Epithelial cell of proximal tubule (primary cell): ENCODE data around the gene SMAD7. TPM values are rescaled to one million over a fixed set of nuclear protein-coding genes. Genes with fewer than 3 reads are reported as not detected.

Experiments used
- DNase-seq: peaks from one replicate; pipeline ENCODE4 v3.0.0-alpha.2; 2011; ENCODE audit warnings: low read depth
- H3K4me3 ChIP-seq: 2 replicates; pipeline ENCODE4 v1.5.1; 2011; ENCODE audit warnings: low read depth, mild to moderate bottlenecking, low read length
- total RNA-seq: library from RNA; depleted of rRNA; stranded (reverse); fragments of >200 nt; gene quantifications from 2 replicates; pipeline ENCODE4 v1.2.3, GENCODE V29; 2015
- TF ChIP-seq, protein P1 (sequence below): conservative IDR thresholded peaks from 2 replicates; pipeline ENCODE4 v1.5.1; 2012; ENCODE audit warnings: low read depth, mild to moderate bottlenecking, low read length

SMAD7 gene
- total RNA-seq, 1 donor from 2014 or later, result 30.4 TPM

DNA sequence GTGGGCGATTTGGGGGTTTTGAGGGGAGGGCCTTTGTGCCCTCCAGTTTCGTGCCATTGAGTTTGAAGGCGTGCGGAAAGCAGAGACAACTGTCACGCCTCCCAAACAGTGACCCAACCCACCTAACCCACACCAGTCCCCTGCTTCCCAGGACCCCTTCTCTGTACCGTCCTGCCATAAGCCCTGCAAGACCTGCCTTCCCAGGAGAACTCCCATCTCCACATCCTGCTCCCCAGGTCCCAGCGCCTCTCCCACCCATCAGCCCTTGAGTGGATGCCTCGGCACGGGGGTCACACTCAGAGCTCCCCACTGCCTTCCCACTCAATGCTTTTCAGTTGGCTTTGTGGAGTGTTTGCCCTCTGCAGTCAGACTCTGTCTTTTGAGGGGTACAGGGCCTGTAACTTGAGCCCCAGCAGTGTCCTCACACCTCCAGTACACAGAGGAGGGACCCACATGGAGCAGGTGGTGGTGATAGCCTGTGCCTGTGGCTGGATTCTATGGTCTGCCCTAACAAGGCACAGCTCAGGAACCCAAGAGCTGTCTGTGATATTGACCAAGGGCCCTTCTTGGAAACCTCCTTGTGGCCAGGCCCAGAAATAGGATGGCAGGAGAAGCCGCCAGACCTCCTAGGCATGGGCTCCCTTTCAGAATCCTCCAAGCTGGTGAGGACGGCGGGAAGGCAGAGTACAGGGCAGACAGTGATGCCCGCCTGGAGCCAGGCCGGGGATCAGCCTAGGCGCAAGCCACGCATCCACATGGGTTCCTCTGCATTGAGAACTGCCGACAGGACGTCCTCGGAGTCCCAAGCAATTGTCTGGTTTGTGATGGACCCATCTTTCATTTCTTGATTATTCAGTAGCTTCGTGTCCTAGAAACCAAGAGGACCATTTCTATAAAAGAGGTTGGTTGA, 44.4 kb upstream of the SMAD7 start:
- no peak for DNase-seq
- no peak overlapping the region for H3K4me3 ChIP-seq
- TF ChIP-seq, protein P1, sequence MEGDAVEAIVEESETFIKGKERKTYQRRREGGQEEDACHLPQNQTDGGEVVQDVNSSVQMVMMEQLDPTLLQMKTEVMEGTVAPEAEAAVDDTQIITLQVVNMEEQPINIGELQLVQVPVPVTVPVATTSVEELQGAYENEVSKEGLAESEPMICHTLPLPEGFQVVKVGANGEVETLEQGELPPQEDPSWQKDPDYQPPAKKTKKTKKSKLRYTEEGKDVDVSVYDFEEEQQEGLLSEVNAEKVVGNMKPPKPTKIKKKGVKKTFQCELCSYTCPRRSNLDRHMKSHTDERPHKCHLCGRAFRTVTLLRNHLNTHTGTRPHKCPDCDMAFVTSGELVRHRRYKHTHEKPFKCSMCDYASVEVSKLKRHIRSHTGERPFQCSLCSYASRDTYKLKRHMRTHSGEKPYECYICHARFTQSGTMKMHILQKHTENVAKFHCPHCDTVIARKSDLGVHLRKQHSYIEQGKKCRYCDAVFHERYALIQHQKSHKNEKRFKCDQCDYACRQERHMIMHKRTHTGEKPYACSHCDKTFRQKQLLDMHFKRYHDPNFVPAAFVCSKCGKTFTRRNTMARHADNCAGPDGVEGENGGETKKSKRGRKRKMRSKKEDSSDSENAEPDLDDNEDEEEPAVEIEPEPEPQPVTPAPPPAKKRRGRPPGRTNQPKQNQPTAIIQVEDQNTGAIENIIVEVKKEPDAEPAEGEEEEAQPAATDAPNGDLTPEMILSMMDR, result no peak

DNA sequence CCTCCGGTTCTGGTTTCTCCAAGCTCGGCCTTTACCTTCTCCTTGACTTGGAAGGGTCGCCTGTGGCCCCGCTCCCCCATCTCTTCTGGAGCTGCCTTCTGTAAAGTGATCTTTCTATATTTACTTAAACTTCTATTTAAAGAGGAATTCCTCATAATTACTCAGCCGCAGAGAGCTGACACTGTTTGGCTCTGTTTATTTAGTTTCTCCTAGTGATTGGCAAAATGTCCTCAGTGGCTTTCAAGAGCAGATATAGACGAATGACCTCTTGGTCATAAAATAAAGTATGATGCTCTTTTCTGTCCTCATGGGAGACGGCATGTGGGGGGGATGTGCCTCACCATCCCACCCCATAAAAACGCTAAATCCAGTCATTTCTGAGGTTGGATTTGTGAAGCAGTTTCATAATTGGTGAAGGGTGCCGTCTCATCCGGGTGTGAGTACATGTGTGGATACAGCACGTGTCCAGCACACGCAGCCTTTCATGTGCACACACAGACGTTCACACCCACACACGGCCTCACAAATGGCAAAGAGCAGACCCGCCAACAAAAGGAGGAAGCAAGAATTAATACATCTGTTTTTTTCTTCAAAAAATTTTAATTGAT, 43.4 kb upstream of the SMAD7 start:
- TF ChIP-seq, protein P1, result no peak
- H3K4me3 ChIP-seq, result no peak overlapping the region
- DNase-seq, result no peak

DNA sequence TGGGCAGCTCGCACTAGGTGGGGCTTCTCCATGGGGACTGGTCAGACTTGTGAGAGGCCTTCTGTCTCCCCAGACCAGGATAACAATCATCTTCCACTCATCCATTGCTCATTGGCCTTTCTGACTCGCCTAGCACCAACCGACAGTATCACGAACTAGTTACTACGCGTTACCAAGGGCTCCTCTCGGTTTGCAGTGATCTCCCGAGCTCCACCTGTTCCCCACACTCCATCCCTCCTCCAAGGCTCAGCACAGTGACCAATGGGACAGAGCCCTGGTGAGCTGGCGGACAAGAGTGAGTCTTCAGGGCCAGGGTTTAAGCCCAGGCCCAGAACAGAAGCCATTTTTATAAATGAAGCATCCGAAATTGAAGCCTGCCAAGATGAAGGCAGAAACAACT, 42.8 kb upstream of the SMAD7 start:
- H3K4me3 ChIP-seq, result no peak overlapping the region
- TF ChIP-seq, protein P1, result no peak
- DNase-seq, result no peak

DNA sequence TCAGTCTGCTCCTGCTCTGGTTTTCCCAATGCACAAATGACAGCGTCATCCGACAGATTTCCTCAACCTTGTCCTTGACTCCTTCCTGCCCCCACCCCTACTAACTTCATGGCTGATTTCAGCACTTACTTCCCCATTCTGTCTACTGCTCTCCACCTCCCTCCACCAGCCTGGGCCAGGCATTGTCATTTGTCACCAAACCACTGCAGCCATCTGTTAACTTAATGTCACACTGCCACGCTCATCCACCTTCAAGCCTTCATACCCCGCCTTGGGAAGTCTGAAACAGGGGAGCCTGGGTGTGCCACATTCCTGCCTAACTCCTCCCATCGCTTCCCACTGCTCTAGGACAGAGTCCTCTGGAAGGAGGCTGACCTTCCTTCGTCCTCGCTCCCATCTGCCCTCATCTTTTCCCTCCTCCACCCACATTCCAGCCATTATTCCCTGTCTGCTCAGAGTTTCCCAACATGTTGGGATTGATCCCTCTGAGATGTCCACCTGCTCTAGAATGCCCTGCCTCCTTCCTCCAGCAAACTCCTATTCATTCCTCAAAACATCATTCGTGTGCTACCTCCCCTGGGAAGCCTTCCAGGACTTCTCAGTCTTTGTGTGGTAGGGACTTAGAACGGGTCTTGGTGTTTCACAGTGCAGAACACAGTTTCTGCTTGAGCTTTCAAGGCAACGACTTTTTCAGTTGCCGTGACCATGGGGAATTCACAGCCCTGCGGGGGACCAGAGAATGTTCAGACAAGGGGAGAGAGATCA, 42.2 kb upstream of the SMAD7 start:
- TF ChIP-seq, protein P1, result no peak
- no peak for DNase-seq
- H3K4me3 ChIP-seq, result no peak overlapping the region

DNA sequence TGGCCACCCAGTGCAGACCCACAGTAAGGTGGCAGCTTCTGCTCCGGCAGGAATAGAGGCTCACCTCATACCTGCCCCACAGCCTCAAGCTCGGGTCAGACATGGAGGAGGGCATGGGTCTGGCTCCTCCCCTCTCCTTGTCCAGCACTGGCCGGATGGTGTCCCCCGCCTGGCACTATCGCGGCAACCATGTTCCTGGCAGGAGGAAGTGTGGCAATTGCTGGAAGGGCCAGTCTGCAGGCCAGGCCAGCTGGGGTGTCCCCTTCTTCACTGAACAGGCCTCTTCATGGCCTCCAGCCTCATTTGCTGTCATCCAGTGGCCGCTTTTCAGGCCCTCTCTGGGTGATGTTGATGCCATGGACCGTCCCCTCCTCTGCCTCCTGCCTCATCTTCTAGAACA, 41.4 kb upstream of the SMAD7 start:
- DNase-seq, result no peak

DNA sequence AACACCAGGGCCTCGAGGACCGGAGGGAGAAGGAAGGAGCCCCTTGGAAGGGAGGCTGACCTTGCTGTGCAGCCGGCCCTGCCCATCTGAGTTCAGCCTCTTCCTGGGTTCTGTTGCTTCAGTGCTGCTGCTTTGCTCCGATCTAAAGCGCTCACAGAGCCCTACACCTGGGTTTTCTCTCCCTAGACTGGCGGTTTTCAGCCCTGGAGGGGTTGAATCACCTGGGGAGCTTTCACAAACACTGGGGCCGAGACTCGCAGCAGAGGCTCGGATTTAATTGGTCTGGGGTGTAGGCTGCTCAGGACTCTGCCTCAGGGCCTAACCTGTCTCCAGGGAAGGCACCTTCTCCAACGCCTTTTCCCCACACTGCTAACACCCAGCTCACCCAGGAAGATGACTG, 40.9 kb upstream of the SMAD7 start:
- no peak for DNase-seq
- no peak overlapping the region for H3K4me3 ChIP-seq
- TF ChIP-seq, protein P1, result no peak

More for the DNA sequence above, 41.4 kb upstream of the SMAD7 start:
- no peak overlapping the region for H3K4me3 ChIP-seq
- TF ChIP-seq, protein P1, result no peak
